Measurements from ENCODE around the gene DAP.

- TF ChIP-seq RAD21 (IDR thresholded peaks at IDR 0.05) = no peak
- no peak for TF ChIP-seq NR2F2 (IDR thresholded peaks at IDR 0.05)
- TF ChIP-seq SP1 (IDR thresholded peaks at IDR 0.05) = no peak
- TF ChIP-seq CTCF (IDR thresholded peaks at IDR 0.05; ENCODE audit: low read depth, low read length, missing input control) = no peak
- peak; percentile 95 for TF ChIP-seq REST (IDR thresholded peaks at IDR 0.05)
- TF ChIP-seq TAF1 (conservative IDR thresholded peaks at IDR 0.05) = no peak
- no peak for TF ChIP-seq JUND (IDR thresholded peaks at IDR 0.05)
- no peak for TF ChIP-seq MAX (IDR thresholded peaks at IDR 0.05)
- no peak for TF ChIP-seq EGR1 (IDR thresholded peaks at IDR 0.05; ENCODE audit: low read depth in 2 of 2)
- TF ChIP-seq GABPA (IDR thresholded peaks at IDR 0.05 in 1 of 2, conservative IDR thresholded peaks at IDR 0.05 in 1 of 2) = no peak
- no peak for TF ChIP-seq YY1 (IDR thresholded peaks at IDR 0.05)
- no peak for TF ChIP-seq ZBTB33 (IDR thresholded peaks at IDR 0.05)
- TF ChIP-seq HNF4A (conservative IDR thresholded peaks at IDR 0.05) = no peak
- no peak for TF ChIP-seq FOXA1 (IDR thresholded peaks at IDR 0.05)
Measured at GRCh38 chr5:10649666-10650380, 111.2 kb downstream of the DAP start.
